Measurements from ENCODE around the gene TMEM98.
"Not testable (repeated sequence)": the region's sequence is repeated elsewhere in the genome, so short reads cannot be mapped to it uniquely, and the experiment has no call there.

Gene TMEM98

DNA sequence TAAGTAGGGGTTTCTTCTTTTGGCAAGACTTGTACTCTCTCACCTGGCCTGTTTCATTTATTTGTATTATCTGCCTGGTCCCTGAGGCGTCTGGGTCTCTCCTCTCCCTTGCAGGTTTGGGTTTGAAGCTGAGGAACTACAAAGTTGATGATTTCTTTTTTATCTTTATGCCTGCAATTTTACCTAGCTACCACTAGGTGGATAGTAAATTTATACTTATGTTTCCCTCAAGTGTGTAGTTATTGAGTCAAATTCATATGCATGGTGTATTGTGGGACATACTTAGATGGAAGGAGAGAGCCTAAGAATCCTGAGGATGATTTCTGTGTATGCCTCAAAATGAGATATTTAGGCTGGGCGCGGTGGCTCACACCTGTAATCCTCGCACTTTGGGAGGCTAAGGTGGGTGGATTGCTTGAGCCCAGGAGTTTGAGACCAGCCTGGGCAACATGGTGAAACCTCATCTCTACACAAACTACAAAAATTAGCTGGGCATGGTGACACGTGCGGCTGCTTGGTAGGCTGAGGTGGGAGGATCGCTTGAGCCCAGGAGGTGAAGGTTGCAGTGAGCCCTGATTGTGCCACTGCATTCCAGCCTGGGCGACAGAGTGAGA is 13.6 kb downstream of the TMEM98 start:
- DNase-seq: no peak

- DNase-seq: no peak
Observed at GRCh38 chr17:32943206-32943605, 15.3 kb downstream of the TMEM98 start.

- DNase-seq: no peak
Observed at GRCh38 chr17:32943647-32944191, 15.8 kb downstream of the TMEM98 start.

DNA sequence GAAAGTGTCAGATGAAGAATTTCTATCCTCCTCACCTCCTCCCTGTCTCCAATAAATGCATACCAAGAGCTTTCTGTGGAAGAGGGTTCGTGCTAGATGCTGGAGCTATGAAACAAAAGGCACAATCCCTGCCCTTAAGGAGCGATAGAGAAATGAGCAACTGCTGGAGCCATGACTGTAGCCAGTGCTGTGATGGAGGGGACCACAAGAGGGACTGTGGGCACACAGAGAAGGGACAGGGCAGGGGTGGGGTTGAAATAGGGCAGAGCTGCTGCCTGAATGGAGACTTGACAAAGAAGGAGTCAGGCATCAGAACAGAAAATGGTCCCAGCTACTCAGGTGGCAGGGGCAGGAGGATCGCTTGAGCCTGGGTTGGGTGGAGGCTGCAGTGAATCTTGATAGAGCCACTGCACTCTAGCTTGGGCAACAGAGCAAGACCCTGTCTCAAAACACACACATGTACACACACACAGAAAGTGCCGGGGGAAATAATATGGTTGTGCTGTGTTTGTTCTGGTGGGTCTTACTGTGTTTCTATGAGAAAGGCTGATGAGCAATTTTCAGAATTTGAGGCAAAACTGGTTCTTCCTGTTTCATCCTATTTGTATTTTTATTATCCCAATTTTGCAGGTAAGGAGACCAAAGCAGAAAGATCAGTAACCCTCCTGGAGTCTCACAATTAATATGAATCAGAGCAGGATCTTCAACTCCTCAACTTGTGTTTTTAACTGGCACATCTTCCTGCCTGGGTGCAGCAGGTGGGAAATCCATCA is 16.5 kb downstream of the TMEM98 start:
- DNase-seq: no peak

- no peak for DNase-seq
Observed at GRCh38 chr17:32946375-32947135, 18.6 kb downstream of the TMEM98 start.

DNA sequence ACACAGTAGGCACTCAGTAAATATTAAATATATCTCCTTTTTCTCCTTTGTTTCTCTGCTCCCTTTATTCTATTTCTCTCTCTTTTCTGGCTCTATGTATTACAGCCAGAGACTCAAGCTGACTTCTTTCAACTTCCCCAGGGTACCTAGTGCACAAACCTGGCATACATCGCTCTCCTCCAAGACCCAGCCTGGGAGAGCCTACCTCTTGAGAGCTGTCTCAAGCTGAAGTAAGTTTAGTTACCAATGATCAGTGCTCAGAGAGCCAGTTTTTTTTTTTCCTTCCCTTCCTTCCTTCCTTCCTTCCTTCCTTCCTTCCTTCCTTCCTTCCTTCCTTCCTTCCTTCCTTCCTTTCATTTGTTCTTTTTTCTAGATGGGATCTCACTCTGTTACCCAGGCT is 19.8 kb downstream of the TMEM98 start:
- DNase-seq: no peak

- DNase-seq: no peak
Observed at GRCh38 chr17:32949181-32949580, 21.2 kb downstream of the TMEM98 start.

DNA sequence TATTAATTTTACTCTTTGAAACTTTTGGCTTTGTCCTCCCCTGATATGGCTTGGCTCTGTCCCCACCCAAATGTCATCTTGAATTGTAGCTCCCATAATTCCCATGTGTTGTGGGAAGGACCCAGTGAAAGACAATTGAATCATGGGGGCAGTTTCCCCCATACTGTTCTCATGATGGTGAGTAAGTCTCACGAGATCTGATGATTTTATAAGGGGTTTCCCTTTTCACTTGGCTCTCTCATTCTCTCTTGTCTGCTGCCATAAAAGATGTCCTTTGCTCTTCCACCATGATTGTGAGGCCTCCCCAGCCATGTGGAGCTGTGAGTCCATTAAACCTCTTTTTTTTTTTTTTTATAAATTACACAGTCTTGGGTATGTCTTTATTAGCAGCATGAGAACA is 24.5 kb downstream of the TMEM98 start:
- not testable (repeated sequence) for DNase-seq

GRCh38 chr17:32953045-32953444 is 25.1 kb downstream of the TMEM98 start:
- no peak for DNase-seq

DNA sequence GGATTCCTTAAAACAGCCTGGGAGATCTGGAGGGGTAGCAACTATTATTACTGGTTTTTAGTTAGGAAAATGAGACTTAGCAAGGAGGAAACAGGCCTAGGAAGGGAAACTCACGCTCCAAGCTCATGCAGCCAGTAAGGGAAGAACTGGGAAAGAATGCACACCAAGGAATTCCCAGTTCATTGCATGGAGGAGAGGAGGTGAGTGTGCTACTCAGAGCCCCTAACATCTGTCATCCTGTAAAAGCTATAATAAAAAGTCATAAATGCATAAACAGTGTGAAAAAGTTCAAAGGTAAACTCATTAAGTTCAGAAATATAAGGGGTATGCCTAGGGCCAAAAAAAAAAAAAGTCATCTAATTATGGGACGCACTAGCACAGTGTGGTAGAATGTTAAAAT is 25.9 kb downstream of the TMEM98 start:
- no peak for DNase-seq

DNA sequence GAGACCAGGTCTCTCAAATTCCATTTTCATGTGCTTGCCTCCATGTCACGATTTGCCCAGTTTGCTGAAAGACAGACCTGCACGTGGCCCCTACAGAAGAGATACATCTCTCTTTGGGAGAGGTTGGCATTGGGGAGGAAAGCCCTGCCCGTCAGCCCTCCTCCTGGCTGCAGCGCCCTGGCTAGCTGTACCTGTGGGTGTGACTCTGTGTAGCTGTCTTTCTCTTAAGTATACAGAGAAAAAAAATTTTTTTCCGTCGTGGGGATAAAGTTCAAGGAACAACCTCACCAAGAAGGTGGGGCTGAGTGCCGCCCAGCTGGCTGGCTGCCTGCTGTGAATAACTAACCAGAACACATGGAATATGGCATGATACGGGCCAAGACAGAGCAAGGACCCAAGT is 26.5 kb downstream of the TMEM98 start:
- no peak for DNase-seq

DNA sequence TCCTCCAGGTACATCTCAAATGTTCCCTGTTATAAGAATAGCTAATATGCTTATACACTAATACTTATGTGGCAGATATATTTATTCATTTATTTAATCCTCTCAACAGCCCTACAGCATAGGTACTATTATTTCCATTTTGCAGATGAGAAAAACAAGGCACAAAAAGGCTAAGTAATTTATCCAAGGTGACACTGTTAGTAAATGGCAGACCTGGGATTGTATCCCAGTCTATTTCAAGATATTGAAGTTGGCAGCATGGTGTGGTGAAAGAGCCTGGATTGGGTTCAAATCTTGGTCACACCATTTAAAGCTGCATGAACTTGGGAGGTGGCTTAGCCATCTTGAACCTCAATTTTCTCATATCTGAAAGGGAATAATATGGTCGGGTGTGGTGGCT is 27.2 kb downstream of the TMEM98 start:
- DNase-seq: no peak

GRCh38 chr17:32956240-32956970 is 28.5 kb downstream of the TMEM98 start:
- DNase-seq: no peak

GRCh38 chr17:32958418-32958817 is 30.5 kb downstream of the TMEM98 start:
- DNase-seq: no peak

GRCh38 chr17:32960815-32961214 is 32.9 kb downstream of the TMEM98 start:
- DNase-seq: no peak

DNA sequence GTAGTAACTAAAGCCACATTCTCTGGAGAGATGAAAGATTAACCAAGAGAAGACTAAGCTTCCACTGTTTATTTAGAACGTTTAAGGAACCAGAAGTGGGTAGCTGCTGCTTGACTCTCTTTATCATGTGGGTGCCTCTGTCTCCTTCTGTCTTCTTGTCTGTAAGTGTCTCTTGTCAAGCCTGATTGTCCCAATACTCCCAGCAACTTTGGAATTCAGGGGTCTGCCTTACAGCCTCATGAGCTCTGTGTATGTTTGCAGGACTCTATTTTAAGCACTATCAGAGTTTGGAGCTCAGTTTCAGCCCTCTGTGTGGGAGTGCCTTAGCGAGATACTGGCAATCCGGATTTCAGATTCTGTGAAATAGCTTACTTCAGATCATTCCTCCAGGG is 34.4 kb downstream of the TMEM98 start:
- no peak for DNase-seq

DNA sequence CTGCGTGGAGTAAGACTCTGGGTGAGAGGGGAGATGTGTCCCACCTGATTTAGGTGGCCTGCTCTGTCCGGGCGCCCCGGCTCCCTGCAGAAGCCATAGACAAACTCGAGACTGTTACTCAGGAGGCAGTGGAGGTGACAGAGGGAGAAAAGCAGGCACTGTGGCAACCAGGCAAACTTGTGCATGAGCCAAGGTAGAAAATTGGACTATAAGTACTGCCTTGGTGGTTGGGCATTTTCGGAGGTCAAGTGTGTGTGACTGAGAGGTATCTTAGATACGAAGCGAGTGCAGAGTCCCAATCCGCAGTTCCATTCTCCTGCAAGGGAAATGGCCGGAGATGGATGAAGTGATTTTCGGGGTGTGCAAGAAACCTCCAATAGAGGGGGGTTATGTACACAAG is 36.6 kb downstream of the TMEM98 start:
- DNase-seq: no peak

DNA sequence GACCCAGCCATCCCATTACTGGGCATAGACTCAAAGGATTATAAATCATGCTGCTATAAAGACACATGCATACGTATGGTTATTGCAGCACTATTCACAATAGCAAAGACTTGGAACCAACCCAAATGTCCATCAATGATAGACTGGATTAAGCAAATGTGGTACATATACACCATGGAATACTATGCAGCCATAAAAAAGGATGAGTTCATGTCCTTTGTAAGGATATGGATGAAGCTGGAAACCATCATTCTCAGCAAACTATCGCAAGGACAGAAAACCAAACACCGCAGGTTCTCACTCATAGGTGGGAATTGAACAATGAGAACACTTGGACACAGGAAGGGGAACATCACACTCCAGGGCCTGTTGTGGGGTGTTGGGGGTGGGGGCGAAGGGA is 41.3 kb downstream of the TMEM98 start:
- DNase-seq: not testable (repeated sequence)

GRCh38 chr17:32970281-32970680 is 42.3 kb downstream of the TMEM98 start:
- DNase-seq: no peak

DNA sequence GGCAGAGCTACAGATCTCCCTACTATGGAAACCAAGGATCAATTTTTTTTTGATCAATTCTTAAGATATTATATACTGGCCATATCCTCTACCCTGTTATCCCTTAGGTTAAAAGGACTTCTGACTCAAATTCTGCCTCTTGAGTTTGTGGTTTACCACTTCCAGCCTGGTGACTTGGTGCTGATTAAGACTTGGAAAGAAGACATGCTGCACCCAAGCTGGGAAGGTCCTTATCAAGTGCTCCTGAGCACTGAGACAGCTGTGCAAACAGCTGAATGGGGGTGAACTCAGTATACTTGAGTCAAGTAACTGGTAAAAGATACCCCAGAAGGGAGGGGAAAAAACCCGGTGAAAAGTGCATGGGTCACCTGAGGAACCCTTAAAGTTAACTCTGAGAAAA is 43.2 kb downstream of the TMEM98 start:
- DNase-seq: no peak

DNA sequence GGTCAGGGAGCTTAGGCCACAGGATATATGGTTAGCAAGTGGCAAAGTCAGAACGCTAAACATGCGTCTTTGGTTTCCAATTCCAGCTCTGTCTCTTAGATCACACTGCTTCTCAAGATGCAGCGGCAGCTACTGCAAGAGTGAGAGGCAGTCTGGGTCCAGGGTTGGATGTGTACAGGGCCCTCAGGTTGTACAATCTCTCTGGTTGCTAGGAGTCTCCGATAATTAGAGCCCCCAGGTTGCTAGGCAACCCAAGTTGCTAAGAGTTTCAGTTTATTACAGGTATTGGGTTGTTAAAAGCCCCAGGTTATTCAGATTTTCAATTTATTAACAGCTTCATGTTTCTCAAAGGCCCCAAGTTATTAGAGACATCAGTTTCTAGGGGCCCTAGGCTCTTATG is 48.2 kb downstream of the TMEM98 start:
- peak in 1 of 56 donors; percentile 3 for DNase-seq

DNA sequence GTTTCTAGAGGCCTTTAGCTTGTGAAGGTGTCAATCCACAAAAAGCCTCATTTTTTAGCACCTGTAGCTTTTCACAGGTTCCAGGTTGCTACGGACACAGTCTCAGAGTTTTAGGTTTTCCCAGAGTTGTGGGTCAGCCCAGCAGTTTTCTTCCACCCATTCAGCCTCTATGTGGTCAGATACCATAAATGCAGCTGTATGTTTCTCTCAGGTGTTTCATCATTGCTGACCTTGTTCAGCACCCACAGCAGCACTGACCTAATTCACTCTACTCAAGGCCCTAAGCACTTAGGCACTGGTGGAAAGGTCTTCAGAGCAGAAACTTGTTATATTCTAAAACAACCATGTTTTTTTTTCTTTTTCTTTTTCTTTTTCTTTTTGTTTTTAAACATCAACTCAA is 48.7 kb downstream of the TMEM98 start:
- no peak for DNase-seq

Measured in nucleus accumbens (tissue), 56 donors.